Left renal cortex interstitium (tissue), 4 donors: ENCODE data around the gene TCAP. TPM values are rescaled to one million over a fixed set of nuclear protein-coding genes. Genes with fewer than 3 reads are reported as not detected.
A peak's percentile ranks its signal among the peaks of the same experiment; 100 is the strongest.
"Not testable (repeated sequence)": the region's sequence is repeated elsewhere in the genome, so short reads cannot be mapped to it uniquely, and the experiment has no call there.

Experiments used
- DNase-seq, 4 donors: peaks; one replicate each; pipeline ENCODE4 v3.0.0-alpha.2; 2013; ENCODE audit warnings: low read depth in 4 of 4, low spot score in 2 of 4, missing footprints in 1 of 4
- polyA plus RNA-seq, 4 donors: library from polyadenylated mRNA; unstranded; fragments of 120-200 nt; gene quantifications; one replicate each; pipeline ENCODE4 v1.2.1, GENCODE V29; 2013; ENCODE audit not compliant: insufficient read length in 4 of 4

Gene TCAP
- polyA plus RNA-seq, 4 donors = 1.1 to 2.2 (median 1.7) TPM

- DNase-seq = no peak
Measured at GRCh38 chr17:39677542-39678339, 12.6 kb downstream of the TCAP start.

- no peak for DNase-seq
Measured at GRCh38 chr17:39678340-39679116, 13.4 kb downstream of the TCAP start.

- no peak for DNase-seq
Measured at GRCh38 chr17:39679521-39680192, 14.5 kb downstream of the TCAP start.

- no peak for DNase-seq
Measured at GRCh38 chr17:39683295-39683939, 18.3 kb downstream of the TCAP start.

- no peak for DNase-seq
Measured at GRCh38 chr17:39684369-39685192, 19.4 kb downstream of the TCAP start.

GRCh38 chr17:39687101-39687545 is 22.0 kb downstream of the TCAP start:
- no peak for DNase-seq

GRCh38 chr17:39687546-39688474 is 22.7 kb downstream of the TCAP start, which contains the start of gene PGAP3:
TSS of gene PGAP3 (minus strand) at chr17:39688057. CDS start at chr17:39688014, 43 bp downstream.
- DNase-seq = peak in 2 of 4 donors; percentile 86 to 88

GRCh38 chr17:39688475-39688835 is 23.3 kb downstream of the TCAP start:
- DNase-seq = no peak

GRCh38 chr17:39688945-39689344 is 23.8 kb downstream of the TCAP start:
- DNase-seq = no peak

- no peak for DNase-seq
Measured at GRCh38 chr17:39694593-39694992, 29.4 kb downstream of the TCAP start.

- no peak for DNase-seq
Measured at GRCh38 chr17:39695089-39695474, 29.9 kb downstream of the TCAP start.

GRCh38 chr17:39696731-39697130 is 31.6 kb downstream of the TCAP start:
- DNase-seq = no peak

- DNase-seq = no peak
Measured at GRCh38 chr17:39697961-39698360, 32.8 kb downstream of the TCAP start.

- not testable (repeated sequence) for DNase-seq
Measured at GRCh38 chr17:39699157-39699817, 34.1 kb downstream of the TCAP start.

GRCh38 chr17:39699818-39700147 is 34.6 kb downstream of the TCAP start, which contains the start of gene ERBB2:
TSS of gene ERBB2 (plus strand) at chr17:39700064. CDS start at chr17:39700239, 175 bp downstream.
- DNase-seq = peak in 1 of 4 donors; percentile 84

GRCh38 chr17:39700148-39700987 is 35.2 kb downstream of the TCAP start:
- DNase-seq = no peak
